ENCODE measurements around the gene ZNF333. TPM values are rescaled to one million over a fixed set of nuclear protein-coding genes. Genes with fewer than 3 reads are reported as not detected.
A peak's percentile ranks its signal among the peaks of the same experiment; 100 is the strongest.

The ZNF333 gene
- polyA plus RNA-seq, 1 experiment: 11.8 TPM

DNA sequence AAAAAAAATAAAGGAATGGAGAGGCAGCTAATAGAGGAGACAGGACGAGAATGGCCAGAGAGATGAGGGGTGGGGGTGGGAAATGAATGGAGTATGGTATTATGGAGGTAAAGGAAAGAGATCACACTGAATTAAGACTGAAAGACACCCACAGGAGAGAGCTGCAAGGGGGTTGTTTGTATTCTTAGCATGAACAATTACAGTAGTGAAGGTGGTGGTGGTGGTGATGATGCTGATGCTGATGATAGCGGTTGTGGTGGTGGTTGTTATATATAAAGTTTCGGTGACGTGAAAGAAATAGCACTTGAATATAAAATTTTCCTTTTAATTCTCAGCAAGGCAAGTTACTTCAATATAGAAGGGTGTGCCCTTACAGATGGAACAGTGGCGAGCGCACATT, 12.4 kb upstream of the ZNF333 start:
- POLR2A ChIA-PET: interaction anchor here (0.5 kb wide), 1 partner anchor 72 kb away, joined by 3 read pairs; no protein-coding TSS in a partner anchor
- no peak for TF ChIP-seq CTCF (IDR thresholded peaks at IDR 0.05; ENCODE audit: low read depth, low read length)
- CTCF ChIA-PET: no interaction called here
- Histone ChIP-seq H3K27ac (ENCODE audit: low read depth, low read length) (no peak overlapping the region), H3K4me3 (ENCODE audit: low read depth, low read length) (no peak overlapping the region), H3K27me3 (ENCODE audit: control insufficient read depth, insufficient read depth, low read length) (no peaks in the 10 kb centered on the region), H3K9me3 (ENCODE audit: control insufficient read depth, insufficient read depth, low read length) (no peaks in the 10 kb centered on the region)
- DNase-seq (ENCODE audit: low read depth, low spot score): no peak

GRCh38 chr19:14678199-14678598, 11.6 kb upstream of the ZNF333 start:
- ChIA-PET POLR2A (no interaction called here), CTCF (no interaction called here)
- Histone ChIP-seq H3K4me3 (ENCODE audit: low read depth, low read length) (no peak overlapping the region), H3K9me3 (ENCODE audit: control insufficient read depth, insufficient read depth, low read length) (no peaks in the 10 kb centered on the region), H3K27ac (ENCODE audit: low read depth, low read length) (no peak overlapping the region), H3K27me3 (ENCODE audit: control insufficient read depth, insufficient read depth, low read length) (no peaks in the 10 kb centered on the region)
- DNase-seq (ENCODE audit: low read depth, low spot score): no peak
- no peak for TF ChIP-seq CTCF (IDR thresholded peaks at IDR 0.05; ENCODE audit: low read depth, low read length)

DNA sequence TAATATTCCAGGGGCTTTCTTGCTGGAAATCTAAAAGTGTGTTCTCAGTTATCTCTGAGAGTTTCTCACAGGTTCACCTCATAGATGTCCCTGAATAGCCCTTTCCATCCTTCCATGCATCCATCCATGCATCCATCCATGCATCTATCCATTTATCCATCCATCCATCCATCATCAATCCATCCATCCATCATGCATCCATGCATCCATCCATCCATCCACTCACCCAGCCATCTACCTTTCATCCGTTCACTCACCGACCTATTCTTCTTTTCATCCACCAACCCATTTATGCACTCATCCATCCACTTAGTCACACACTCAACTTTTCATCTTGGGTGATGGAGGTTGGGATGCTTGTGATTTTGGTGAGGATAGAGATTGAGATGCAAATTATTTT, 7.8 kb upstream of the ZNF333 start:
- H3K27ac ChIP-seq (ENCODE audit: low read depth, low read length): no peak overlapping the region
- no peak for DNase-seq (ENCODE audit: low read depth, low spot score)
- H3K27me3 ChIP-seq (ENCODE audit: control insufficient read depth, insufficient read depth, low read length): no peaks in the 10 kb centered on the region
- H3K9me3 ChIP-seq (ENCODE audit: control insufficient read depth, insufficient read depth, low read length): no peaks in the 10 kb centered on the region
- H3K4me3 ChIP-seq (ENCODE audit: low read depth, low read length): no peak overlapping the region
- TF ChIP-seq CTCF (IDR thresholded peaks at IDR 0.05; ENCODE audit: low read depth, low read length): no peak
- ChIA-PET POLR2A (no interaction called here), CTCF (no interaction called here)

DNA sequence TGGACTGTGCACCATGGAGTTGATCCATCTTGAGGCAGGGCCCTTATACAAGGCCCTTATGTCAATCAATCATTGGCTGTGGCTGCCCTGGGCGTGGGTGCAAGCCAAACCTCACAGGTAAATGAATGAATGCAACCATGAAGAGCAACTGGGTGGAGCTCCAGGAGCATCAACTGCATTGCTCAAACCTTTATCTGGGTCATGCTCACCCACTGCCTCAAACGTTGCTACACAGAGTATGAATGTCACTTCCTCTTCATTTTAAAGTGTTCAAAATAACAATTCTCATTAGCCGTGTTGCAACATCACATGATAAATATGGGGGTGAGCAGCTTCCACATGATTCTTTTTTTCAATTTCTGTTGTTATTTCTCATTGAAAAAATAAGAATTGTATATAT, 6.4 kb upstream of the ZNF333 start:
- ChIA-PET CTCF (interaction anchor here (10.4 kb wide), 1 partner anchor 110 kb away, joined by 237 read pairs; the partner anchor contains the start of gene NDUFB7), POLR2A (no interaction called here)
- no peak for DNase-seq (ENCODE audit: low read depth, low spot score)
- Histone ChIP-seq H3K9me3 (ENCODE audit: control insufficient read depth, insufficient read depth, low read length) (no peaks in the 10 kb centered on the region), H3K27ac (ENCODE audit: low read depth, low read length) (no peak overlapping the region), H3K27me3 (ENCODE audit: control insufficient read depth, insufficient read depth, low read length) (no peaks in the 10 kb centered on the region), H3K4me3 (ENCODE audit: low read depth, low read length) (no peak overlapping the region)
- no peak for TF ChIP-seq CTCF (IDR thresholded peaks at IDR 0.05; ENCODE audit: low read depth, low read length)

DNA sequence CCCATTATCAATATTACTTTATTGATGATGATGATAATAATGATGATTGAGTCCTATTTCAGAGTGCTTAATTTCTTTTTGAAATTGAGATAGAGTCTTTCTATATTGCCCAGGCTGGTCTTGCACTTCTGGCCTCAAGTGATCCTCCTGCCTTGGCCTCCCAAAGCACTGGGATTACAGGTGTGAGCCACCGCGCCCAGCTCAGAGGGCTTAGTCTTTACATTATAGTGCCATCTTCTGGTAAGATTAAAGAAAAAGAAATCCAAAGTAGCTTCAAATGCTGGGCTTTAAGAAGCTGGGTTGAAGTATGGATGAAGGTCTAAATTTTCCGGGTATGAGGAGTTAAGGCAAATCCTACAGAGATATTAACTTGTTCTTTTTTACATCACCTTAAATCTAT, 3.4 kb upstream of the ZNF333 start:
- no peaks in the 10 kb centered on the region for H3K27me3 ChIP-seq (ENCODE audit: control insufficient read depth, insufficient read depth, low read length)
- ChIA-PET CTCF (interaction anchor here (0.5 to 10.4 kb wide), 5 partner anchors 11 to 221 kb away, joined by 3 to 237 read pairs (median 4); partner anchors contain the start of gene NDUFB7), POLR2A (no interaction called here)
- no peak overlapping the region for H3K27ac ChIP-seq (ENCODE audit: low read depth, low read length)
- no peak for DNase-seq (ENCODE audit: low read depth, low spot score)
- no peak overlapping the region for H3K4me3 ChIP-seq (ENCODE audit: low read depth, low read length)
- TF ChIP-seq CTCF (IDR thresholded peaks at IDR 0.05; ENCODE audit: low read depth, low read length): peak; percentile 35
- H3K9me3 ChIP-seq (ENCODE audit: control insufficient read depth, insufficient read depth, low read length): no peaks in the 10 kb centered on the region; the same call in 1 of the 2 replicates
